Lung microvascular endothelial cell (primary cell): ENCODE results near the gene ARID1B. TPM values are rescaled to one million over a fixed set of nuclear protein-coding genes. Genes with fewer than 3 reads are reported as not detected.

ENCODE experiments used
- DNase-seq, 2 donors: peaks; one replicate each; pipeline versions ENCODE4 v3.0.0 to v3.0.0-alpha.2; 2010; ENCODE audit warnings: low read depth in 2 of 2
- total RNA-seq: library from RNA; depleted of rRNA; stranded (reverse); fragments of >200 nt; gene quantifications from 2 replicates; pipeline ENCODE4 v1.2.1, GENCODE V29; 2014

The ARID1B gene
- total RNA-seq, 1 donor from 2014 or later, result 33.1 TPM

DNA sequence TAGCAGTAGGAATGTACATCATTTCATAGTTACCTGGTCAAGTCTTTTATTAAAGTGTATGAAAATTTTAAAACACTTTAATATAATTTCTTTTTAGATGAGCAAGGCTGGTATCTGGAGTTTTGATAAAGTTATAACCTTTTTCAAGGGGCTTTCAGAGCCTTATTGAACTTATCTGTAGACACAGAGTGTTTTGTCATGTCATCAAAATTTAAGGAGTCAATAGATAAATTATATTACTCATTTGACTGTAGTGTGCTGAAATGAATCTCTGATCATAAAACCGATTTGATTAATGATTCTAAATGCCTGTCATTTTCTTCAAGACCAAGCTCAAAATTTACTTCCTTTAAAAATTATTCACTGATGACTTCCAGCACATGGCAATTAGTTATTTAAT, 125.6 kb downstream of the ARID1B start:
- DNase-seq, result no peak

DNA sequence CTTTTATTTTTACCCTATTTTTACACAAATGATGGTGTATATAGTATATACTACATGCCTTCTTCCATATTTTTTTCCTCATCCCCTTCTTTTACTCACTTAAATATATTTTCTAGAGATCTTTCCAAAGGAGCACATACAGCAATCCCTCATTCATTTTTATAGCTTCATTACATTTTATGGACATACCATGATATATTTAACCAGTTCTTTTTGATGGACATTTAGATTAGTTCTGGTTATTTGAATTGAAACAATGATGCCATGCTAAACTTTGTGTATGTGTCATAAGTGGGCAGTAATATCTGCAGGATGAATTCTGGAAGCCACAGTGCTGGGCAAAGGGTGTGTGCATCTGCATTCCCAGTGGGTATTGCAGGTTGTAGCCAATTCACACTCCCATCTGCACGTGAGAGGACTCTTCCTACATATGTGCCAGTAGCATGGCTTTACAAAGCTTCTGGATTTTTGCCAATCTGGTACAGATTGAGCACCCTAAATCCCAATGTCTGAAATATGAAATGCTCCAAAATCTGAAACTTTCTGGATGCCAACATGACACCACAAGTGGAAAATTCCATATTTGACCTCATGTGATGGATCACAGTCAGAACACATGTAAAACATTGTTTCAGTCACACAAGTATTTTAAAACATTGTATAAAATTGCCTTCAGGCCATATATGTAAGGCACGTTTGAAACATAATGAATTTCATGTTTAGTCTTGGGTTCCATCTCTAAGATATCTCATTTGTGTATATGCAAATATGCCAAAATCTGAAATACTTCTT, 127.2 kb downstream of the ARID1B start:
- DNase-seq, result no peak

DNA sequence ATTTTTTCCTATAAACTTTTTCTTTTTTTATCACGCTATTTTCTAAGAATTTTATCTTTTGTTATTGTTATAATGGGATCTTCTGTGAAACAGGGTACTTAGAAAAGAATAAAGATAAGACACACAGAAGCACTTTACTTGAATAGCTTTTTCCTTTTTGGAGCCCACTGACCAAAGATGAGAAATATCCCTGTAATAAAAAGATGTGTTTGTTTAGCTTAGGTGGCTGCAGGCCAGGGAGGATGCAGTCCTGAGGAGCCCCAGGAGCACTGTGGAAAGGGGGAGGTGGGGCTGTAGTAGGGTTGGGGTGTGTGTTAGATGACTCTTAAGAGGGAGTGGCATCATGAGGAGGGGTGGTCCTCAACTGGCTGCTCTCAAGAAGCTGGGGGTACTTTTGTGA, 128.6 kb downstream of the ARID1B start:
- no peak for DNase-seq

DNA sequence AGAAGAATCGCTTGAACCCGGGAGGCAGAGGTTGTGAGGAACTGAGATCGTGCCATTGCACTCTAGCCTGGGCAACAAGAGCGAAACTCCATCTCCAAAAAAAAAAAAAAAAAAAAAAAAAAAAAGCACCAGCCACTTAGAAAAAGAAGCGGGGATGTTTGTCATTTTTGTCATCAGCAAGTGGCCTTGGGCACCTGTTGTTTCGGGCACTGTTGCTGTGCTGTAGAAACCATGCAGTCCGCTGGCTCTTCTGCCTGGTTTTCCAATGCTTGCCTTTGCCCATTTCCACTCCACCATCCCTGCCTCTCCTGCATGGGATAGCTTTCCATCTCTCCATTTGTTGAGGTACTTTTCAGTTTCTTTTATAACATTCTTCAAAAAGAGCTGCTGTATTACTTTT, 129.3 kb downstream of the ARID1B start:
- DNase-seq, result no peak

DNA sequence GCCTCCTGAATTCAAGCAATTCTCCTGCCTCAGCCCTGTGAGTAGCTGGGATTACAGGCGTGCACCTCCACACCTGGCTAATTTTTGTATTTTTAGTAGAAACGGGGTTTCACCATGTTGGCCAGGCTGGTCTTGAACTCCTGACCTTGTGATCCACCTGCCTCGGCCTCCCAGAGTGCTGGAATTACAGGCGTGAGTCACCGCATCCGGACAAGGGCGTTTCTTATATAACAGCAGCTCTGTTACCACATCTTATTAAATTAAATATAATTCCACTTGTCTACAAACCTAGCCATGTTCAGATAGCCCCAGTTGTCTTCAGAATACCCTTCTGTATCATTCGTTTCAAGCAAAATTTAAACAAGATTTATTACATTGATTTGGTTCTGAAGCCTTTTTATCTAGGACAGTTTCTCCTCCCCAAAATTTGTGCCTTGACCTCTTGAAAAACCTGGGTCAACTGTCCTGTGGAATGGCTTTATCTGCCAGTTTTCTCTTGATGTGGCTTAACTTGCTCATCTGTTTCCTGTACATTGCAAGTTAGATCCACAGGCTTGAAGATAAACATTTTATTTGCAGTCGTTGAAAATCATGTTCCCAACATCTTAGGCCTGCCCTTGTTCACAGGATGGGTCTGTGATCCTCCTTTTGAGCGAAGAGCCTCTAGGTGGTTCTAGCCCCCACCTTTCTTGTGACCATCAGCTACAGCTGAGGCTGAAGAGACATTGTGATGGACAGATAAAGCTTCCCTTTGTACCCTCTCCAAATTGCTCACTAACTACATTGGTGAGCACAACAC, 132.2 kb downstream of the ARID1B start:
- DNase-seq, result no peak

DNA sequence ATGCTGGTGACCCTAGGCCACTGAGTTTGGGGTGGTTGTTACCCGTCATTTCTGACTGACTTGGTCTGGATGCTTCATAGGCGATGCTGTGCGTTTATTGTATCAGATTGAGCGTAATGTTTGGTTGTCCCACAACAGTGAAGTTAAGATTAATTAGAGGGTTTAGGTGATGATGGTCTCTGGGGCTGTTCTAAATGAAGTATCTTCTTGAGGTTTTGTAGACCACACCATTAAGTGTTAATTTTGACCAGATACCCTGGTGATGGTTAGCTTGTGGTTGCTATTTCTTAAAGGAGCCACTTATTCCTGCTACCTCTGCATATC, 132.8 kb downstream of the ARID1B start:
- DNase-seq, result no peak

DNA sequence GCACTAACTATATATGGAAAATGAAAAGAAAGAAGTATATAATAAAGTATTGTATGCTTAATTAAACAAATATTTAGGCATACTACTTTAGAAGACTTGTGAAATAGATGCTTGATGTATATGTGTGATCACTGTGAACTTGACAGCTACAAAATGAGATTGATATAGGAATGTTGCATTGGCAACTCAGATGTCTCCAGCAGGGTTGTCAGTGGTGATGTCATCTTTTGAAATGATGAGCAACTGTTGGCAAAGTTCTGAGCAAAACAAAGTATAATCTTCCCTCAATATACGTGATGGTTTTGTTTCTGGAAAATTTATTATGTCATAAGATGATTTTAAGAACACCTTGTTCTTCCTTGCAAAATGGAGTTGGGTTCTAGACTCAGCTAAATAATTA, 133.8 kb downstream of the ARID1B start:
- peak in 1 of 2 donors; percentile 34 for DNase-seq

DNA sequence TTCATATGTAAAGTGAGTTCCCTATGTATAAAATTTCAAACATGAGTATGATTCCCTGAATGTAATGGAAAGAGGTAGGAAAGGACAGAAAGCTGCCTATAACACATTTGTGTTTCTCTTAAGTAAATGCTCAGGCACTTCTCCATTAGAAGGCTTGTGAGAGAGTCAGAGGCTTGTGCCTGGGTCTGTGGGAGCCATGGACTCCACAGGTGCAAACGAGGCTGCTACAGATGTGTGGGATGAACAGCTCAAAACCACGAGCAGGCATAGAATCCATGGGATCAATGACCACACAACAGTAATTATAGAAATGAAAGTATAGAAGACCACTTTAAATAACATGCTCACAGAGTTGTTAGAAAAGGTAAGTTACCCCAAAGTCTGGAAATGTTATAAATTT, 134.4 kb downstream of the ARID1B start:
- no peak for DNase-seq

DNA sequence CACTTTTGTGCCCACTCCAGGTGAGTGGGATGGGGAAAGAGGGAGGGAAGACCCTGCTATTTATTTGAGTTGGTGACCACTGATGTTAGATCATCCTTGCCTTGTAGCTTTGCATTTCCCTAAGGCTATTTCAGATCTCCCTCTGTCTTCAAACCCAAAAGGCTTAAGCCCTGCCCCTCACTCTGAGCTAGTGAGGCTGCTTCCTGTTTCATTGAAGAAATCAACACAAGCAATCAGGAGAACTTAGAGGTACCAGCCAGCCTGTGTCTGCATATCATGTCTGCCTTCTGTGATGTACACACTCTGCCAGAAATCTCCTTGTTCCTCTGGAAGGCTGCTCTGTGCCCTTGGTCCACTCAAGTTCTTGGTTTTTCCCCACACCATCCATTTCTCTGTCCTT, 135.3 kb downstream of the ARID1B start:
- peak in 1 of 2 donors; percentile 16 for DNase-seq

DNA sequence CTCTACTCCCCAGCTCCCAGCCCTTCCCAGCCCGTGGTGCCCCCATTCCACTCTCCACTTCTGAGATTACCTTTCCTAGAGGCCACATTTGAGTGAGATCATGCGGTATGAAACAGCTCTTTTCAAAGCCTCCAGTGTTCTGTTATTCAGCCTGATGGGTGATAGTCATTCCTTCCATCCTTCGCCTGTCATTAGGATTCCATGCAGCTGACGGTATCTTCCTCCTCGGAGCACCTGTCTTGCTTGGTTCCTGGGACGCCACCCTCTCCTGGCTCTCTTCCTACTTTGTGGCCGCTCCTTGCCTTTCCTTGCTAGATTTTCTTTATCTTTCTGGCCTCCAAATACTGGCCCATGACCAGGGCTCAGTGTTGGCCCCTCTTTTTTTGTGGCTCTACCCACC, 137.0 kb downstream of the ARID1B start:
- no peak for DNase-seq

DNA sequence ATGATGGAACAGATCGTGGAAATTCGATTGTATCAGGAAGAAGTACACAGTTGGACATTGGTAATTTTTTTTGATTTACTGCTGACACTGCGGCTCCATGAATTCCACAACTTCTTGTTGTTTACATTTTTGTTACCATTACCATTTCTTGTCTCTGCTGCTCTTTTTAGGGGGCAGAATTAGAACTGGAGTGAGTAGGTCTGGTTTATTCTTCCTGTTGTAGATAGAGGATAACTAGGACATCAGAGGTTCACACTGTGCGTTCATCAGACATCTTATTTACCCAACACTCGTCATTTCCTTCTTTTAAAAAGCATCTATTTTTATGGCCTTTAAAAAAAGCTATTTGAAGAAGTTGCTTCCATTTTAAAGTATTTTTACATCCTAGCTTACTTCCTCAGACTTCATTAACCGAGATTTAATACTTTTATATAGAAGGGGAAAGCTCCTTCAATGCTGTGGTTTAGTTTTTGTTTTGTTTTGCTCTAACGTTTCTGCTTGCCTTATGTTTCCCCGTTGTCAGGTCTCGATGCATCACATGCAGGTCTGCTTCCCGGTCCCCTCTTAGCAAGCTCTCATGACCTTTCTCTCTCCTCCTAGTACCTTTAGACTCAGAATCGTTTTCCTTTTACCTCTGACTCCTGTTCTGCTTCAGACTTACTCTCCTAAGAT, 139.1 kb downstream of the ARID1B start:
- no peak for DNase-seq

DNA sequence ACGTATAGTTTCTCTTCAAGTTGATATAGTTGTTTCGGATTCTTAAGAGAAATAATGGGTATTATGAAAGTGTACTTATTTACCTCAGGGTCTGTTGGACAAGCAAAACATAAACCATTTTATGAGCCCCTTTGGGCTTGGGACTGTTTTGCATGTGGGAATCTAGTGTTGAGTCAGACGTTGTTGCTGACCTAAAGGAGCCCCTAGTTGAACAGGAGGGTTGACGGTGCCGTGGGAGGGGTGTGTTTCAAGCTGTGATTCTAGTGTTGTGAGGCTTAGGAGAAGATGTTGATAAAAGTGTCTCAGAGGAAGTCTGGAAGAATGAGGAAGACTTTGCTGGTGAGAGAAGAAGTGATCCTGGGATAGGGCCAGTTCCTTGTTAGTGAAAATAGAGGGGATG, 140.0 kb downstream of the ARID1B start:
- DNase-seq, result no peak

DNA sequence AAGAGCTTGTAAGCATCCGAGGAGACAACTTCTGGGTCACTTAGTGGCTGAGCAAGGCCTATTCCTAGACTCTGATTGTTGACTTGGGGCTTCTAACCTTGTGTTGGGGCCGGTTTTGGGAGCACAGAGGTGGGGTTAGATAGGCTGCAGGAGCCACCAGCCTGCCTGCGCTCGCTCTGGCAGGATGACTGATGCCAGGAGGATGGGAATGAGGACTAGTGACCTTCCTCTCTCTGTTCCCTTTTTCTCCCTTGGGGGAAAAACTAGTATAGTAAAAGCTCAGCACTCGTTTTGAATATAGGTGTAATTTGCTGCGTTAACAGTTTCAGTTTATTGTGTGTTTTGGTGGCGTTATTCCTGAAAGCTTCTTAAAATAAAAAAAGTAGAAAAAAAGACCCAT, 141.5 kb downstream of the ARID1B start:
- DNase-seq, result no peak

DNA sequence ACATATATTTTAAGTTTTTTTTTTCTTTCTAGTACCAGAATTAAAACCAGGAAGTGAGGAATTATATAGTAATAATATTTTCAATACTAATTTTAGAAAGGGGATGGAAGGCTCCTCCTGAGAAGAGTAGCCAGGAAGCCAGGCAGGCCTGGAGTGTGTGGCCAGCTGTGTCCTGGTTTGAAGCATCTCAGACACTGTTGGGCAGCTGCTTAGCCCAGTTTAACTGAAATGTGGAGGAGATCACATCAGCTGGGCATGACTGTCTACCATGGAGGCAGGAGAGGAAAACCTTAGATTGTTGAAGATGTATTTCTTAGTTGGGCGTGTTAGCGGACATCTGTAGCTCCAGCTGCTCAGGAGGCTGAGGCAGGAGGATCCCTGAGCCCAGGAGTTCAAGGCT, 142.2 kb downstream of the ARID1B start:
- DNase-seq, result peak in 1 of 2 donors; percentile 10

DNA sequence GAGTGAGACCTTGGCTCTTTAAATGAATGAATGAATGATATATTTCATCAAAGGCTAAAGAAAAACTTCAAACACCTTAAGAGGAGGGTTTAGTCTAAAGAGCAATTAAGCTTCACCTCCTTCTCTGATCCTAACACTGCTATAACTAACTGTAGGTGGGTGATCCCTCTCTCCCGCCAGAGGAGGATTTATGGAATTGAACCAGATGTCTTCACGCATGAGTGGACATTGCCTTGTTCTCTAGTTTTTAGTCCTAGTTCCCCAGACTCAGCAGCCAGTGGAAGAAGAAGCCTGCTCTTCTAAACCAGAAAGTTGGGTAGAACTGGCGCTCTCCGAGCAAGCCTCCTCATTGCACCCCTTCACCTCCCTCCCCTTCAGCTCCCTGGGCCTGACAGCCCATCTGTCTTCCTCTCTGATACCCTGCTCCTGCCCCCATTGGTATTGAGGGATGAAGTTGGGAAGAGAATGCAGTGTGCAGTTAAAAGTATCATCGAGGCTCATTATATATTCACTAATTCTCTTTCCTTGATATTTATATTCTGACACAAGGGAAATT, 142.7 kb downstream of the ARID1B start:
- DNase-seq, result no peak

DNA sequence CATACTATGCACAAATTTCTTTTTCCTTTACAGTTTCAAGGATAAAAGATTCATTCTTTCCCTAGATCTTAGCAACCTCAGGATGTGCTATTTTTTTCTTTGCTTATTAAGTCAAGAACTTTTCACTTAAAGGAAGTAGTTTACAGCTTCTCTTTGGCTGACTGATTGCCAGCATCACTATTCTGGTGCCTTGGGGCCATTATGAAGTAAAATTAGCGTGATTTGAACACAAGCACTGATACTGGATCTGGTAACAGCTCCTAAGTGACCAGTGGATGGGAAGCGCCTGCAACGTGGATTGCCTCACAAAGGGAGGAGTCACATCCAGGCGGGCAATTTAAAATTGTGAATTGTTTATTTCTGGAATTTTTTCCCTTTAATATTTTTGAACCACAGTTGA, 147.1 kb downstream of the ARID1B start:
- no peak for DNase-seq

DNA sequence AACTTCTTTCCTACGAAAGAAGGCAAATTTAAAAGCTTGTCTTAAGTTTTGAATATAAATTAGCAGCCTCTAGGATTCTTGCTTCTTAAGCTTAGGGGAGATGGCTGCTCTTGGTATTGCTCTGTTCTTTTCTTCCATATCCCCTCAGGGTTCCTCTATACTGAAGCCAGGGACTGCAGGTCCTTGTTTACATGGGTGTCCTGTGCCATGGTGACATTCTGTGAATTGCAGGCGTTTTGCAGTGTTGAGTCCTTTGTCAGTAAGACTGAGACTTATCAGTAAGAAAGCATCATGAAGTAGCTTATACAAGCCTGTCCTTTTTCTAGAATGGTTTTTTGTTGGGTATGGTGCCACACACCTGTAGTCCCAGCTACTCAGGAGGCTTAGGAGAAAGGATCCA, 147.8 kb downstream of the ARID1B start:
- no peak for DNase-seq

DNA sequence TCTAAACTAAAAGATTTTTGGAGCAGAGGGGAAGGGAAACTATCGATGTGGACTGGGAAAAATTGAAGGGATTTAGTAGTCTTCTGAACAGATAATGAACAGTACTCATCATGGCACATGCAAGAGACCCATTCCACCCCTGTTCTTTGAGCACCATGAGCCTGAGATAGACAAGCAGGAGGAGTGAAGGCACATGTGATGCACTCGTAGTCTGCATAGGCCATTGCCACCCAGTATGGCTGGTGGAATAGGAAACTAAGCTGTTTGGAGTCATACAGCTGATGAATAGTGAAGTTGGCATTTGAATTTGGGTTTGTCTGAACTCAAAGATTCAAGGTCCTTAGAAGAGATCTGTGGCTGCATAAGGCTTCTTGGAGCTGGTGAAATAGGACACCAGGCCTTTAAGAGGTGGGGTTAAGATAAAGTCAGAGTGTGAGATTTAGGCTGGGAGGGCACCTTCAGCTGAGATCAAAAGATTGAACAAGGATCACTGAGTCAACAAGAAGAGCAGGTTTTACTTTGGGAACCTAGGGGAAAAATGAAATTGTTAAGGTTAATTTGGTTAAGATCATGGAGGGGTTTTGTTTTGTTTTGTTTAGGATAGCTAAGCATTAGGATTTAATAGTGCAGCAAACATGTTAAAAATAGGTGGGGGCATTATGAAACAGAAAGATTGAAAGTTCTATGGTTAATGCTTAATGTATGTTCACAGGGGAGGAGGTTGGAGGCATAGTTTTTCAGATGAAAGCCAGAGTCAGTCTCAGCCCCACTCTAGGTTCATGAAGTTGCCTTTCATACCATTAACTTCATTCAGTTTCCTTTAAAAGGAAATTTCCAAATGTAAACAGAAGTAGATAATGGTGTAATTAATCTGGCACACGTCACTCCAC, 148.8 kb downstream of the ARID1B start:
- DNase-seq, result no peak

DNA sequence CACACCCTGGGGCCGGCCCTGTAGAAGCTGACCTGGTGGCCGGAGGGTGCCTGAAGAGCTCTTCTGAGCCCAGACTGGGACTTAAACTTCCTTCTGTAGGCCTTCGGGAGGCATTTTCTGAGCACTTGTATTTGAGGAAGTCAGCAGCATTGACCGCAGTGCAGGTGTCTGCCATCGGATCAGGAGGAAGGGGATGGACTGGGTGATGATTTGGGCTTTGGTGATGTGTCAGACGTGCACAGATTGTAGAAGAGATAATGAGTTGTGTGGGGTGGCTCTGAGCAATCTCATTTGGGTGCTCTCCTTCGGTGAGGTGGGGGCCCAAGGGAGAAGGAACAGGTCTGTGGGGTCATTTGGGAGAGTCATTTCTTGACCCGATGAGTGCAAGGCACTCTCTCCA, 150.9 kb downstream of the ARID1B start:
- DNase-seq, result no peak

DNA sequence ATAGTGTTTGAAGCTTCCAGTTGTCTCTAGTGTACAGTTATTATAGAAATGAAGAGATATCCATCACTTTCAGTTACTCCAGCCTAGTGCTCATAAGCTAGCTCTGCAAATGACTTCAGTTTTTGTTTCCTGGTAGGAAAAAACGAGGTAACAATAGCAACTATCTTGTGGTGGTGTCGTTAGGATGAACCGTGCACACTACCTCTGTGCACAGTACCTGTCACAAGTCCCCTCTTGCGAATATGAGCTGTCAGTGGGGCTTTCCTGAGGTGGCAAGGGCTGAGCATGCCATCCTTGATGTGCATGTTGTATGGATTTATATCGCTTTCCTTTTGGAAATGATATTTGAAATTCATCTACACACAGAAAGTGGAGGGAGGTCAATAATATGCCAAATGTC, 151.8 kb downstream of the ARID1B start:
- DNase-seq, result no peak

DNA sequence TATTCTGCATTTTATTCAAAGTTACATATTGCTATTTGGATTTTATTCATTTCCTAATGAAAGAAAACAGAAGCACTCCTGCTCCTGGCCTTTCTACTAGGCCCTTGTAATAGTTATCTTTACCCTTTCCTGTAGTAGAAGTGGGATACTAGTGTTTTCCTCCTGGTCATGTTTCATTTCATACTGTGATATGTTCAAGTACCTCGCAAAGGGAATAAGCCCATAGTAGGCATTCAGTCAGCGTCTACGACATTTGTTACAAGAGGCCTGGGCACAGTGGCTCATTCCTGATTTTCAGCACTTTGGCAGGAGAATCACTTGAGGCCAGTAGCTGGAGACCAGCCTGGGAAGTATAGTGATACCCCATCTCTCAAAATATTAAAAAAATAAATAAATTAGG, 154.1 kb downstream of the ARID1B start:
- DNase-seq, result no peak
